ENCODE data around the gene SAFB.

GRCh38 chr19:5622465-5623396 lies at the start of gene SAFB, which contains the start of gene SAFB2:
- TF ChIP-seq, protein P1, sequence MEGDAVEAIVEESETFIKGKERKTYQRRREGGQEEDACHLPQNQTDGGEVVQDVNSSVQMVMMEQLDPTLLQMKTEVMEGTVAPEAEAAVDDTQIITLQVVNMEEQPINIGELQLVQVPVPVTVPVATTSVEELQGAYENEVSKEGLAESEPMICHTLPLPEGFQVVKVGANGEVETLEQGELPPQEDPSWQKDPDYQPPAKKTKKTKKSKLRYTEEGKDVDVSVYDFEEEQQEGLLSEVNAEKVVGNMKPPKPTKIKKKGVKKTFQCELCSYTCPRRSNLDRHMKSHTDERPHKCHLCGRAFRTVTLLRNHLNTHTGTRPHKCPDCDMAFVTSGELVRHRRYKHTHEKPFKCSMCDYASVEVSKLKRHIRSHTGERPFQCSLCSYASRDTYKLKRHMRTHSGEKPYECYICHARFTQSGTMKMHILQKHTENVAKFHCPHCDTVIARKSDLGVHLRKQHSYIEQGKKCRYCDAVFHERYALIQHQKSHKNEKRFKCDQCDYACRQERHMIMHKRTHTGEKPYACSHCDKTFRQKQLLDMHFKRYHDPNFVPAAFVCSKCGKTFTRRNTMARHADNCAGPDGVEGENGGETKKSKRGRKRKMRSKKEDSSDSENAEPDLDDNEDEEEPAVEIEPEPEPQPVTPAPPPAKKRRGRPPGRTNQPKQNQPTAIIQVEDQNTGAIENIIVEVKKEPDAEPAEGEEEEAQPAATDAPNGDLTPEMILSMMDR (IDR thresholded peaks at IDR 0.05; ENCODE audit: insufficient read depth, low read depth, low read length): no peak
- no peak for TF ChIP-seq EZH2 (IDR thresholded peaks at IDR 0.05; ENCODE audit: insufficient read depth, low read length)

All from astrocyte (in vitro differentiated cells and primary cell).